ENCODE results near the gene NBDY. TPM values are rescaled to one million over a fixed set of nuclear protein-coding genes. Genes with fewer than 3 reads are reported as not detected.
"Not testable (repeated sequence)": the region's sequence is repeated elsewhere in the genome, so short reads cannot be mapped to it uniquely, and the experiment has no call there.

NBDY gene
- total RNA-seq, 1 donor from 2014 or later, result 79.3 TPM

DNA sequence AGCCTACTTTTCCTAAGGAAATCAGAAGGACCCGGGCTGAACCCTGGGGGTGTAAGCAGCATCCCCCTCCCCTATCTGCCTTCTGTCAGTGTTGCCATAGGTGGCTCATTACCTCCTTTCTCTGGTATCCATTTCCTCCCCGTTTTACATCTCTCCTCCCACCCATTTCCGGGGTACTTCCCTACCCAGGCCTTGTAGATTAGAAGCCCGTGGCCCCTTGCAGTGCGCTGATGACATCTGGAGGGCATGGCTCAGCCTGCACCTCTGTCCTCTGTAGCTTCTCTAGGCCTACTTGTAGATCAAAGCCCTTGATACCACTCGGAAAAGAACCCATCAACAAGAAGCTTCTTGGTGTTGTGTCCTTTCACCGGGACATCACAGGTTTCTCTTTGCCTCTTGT is 71.8 kb downstream of the NBDY start:
- DNase-seq (ENCODE audit: low spot score), result no peak

GRCh38 chrX:56802428-56802827 is 73.4 kb downstream of the NBDY start:
- no peak for DNase-seq (ENCODE audit: low spot score)

DNA sequence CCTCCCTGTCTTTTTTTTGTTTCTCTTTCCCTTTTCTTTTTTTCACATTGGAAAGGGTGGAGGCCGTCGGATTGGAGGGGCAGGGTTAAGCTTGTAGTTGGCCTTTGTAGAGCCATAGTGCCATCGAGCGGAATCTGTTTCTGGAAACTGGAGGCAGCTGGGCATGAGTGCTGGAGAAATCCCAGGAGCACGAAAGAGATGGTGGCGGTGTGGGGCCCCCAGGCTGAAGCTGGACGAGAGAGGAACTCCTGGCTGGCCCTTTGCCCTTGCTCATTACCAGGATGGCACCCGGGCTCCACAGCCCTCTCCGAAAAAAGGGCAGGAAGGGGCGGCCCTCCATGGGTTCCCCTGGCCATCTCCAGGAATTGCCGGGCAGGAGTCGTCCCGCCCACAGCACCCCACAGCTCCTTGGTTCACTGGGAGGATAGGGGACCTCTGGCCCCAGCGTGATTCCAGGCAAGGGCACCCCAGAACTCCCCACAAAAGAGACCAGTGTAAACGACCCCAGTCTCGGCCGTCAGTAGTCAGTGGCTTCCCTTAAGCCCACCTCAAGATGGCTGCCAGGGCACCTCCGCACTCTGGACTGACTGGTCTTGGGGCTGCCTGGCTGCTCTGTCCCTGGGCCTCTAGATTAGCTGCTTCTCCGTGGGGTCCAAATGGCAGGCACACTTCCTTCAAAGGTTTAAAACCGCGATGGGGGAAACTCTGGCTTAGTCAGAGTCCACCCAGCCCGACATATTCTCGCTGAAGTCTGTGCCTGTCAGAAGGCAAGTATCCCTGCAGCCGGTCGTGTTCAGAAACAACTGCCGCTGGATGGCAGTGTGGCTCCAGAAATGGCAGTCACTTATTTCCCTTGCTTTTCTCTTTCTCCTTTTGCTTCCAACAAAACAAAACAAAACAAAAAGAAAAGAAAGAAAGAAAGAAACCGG is 74.1 kb downstream of the NBDY start:
- peak; percentile 87 for DNase-seq (ENCODE audit: low spot score)

GRCh38 chrX:56803850-56804681 is 75.0 kb downstream of the NBDY start:
- DNase-seq (ENCODE audit: low spot score), result peak; percentile 36

DNA sequence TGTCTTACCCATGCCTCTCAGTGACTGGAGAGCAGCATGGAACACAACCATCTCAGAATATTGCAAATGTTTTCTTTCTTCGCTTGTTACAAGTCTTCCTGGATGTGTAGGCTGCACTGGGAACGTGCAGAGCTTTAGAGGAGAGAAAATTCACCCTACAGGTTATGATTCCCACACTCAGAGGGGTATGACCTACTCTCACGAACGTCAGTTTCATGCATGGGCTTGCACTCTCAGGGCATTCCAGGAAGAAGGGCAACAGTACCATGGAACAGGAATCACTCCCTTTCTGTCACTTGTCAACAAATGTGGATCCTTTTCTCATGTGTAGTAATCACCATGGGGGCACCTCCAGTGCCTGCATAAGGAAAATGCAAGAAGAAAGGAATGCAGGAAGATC is 75.8 kb downstream of the NBDY start:
- DNase-seq (ENCODE audit: low spot score), result no peak

- no peak for DNase-seq (ENCODE audit: low spot score)
Measured at GRCh38 chrX:56805399-56805798, 76.4 kb downstream of the NBDY start.

- DNase-seq (ENCODE audit: low spot score), result not testable (repeated sequence)
Measured at GRCh38 chrX:56806176-56806575, 77.1 kb downstream of the NBDY start.

- no peak for DNase-seq (ENCODE audit: low spot score)
Measured at GRCh38 chrX:56811599-56811998, 82.6 kb downstream of the NBDY start.

DNA sequence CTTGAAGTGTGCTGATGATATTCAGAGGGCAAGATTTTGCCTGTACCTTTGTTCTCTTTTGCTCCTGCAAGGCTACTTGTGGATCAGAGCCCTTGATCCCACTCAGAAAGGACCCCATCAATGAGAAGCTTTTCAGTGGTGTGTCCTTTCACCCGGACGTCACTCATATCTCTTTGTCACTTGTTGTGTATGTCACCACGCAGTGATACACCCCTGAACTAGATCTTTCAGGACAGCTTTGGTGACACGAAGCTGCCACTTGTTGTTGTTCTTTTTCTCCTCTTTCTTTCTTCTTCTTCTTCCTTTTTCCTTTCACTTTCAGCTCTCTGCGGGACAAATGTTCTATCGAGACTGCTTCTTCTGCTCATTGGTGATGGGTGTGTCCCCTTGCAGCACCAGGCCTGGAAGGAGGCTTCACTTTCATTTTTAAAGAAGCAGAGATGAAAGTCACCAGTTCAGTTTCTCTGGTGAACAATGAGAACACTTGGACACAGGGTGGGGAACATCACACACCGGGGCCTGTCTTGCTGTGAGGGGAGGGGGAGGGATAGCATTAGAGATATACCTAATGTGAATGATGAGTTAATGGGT is 83.6 kb downstream of the NBDY start:
- DNase-seq (ENCODE audit: low spot score), result peak; percentile 41

DNA sequence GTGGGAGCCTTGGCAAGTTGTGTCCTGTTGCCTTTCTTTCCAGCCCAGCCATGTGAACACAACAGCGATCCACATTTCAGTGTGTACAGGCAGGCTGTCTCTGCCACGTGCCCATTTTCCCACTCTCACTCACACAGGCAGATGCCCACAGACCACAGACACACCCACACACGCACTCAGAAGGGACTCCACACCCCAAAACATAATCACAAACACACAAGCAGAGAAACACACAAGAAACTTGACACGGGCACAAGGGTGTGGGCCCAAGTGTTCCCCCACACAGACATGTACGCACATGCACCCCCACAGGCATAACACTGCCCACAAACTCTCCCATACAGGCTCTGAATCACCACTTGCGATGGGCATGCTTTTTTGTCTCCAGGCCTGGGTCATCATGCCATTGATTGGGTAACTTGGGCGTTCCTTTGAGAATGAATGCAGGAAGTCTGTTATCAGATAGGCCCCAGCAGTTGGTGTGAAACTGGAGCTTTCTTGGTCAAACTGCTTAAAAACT is 84.3 kb downstream of the NBDY start:
- peak; percentile 75 for DNase-seq (ENCODE audit: low spot score)

DNA sequence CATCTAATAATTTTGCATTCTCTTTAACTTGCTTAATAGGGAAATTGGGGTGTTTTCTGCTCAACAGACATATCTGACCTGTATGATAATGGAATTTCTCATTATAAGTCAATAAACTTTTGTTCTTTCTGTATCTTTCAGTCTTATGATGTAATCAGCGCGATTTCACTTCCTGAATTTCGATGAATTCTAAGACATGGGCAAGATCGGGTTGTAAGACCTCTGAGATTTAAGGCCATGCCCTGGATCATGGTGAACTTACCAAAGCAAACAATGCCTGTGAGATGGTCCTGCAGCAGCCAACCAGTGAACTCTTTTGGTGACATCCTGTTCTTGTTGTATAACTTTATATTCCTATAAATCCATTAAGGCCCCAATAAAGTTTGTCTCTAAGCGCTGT is 88.1 kb downstream of the NBDY start:
- DNase-seq (ENCODE audit: low spot score), result no peak

GRCh38 chrX:56826020-56826419 is 97.0 kb downstream of the NBDY start:
- no peak for DNase-seq (ENCODE audit: low spot score)

- DNase-seq (ENCODE audit: low spot score), result no peak
Measured at GRCh38 chrX:56833626-56834025, 104.6 kb downstream of the NBDY start.

- DNase-seq (ENCODE audit: low spot score), result no peak
Measured at GRCh38 chrX:56853436-56853835, 124.4 kb downstream of the NBDY start.

GRCh38 chrX:56857042-56857441 is 128.0 kb downstream of the NBDY start:
- no peak for DNase-seq (ENCODE audit: low spot score)

GRCh38 chrX:56860888-56861287 is 131.8 kb downstream of the NBDY start:
- DNase-seq (ENCODE audit: low spot score), result no peak

Other genes starting within 250 kb of the NBDY start
- gene UBQLN2, start 165.6 kb upstream of the NBDY start, total RNA-seq, result 65.0 TPM